ENCODE measurements around the gene ATXN2.

The ATXN2 gene, protein sequence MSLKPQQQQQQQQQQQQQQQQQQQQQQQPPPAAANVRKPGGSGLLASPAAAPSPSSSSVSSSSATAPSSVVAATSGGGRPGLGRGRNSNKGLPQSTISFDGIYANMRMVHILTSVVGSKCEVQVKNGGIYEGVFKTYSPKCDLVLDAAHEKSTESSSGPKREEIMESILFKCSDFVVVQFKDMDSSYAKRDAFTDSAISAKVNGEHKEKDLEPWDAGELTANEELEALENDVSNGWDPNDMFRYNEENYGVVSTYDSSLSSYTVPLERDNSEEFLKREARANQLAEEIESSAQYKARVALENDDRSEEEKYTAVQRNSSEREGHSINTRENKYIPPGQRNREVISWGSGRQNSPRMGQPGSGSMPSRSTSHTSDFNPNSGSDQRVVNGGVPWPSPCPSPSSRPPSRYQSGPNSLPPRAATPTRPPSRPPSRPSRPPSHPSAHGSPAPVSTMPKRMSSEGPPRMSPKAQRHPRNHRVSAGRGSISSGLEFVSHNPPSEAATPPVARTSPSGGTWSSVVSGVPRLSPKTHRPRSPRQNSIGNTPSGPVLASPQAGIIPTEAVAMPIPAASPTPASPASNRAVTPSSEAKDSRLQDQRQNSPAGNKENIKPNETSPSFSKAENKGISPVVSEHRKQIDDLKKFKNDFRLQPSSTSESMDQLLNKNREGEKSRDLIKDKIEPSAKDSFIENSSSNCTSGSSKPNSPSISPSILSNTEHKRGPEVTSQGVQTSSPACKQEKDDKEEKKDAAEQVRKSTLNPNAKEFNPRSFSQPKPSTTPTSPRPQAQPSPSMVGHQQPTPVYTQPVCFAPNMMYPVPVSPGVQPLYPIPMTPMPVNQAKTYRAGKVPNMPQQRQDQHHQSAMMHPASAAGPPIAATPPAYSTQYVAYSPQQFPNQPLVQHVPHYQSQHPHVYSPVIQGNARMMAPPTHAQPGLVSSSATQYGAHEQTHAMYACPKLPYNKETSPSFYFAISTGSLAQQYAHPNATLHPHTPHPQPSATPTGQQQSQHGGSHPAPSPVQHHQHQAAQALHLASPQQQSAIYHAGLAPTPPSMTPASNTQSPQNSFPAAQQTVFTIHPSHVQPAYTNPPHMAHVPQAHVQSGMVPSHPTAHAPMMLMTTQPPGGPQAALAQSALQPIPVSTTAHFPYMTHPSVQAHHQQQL

DNA sequence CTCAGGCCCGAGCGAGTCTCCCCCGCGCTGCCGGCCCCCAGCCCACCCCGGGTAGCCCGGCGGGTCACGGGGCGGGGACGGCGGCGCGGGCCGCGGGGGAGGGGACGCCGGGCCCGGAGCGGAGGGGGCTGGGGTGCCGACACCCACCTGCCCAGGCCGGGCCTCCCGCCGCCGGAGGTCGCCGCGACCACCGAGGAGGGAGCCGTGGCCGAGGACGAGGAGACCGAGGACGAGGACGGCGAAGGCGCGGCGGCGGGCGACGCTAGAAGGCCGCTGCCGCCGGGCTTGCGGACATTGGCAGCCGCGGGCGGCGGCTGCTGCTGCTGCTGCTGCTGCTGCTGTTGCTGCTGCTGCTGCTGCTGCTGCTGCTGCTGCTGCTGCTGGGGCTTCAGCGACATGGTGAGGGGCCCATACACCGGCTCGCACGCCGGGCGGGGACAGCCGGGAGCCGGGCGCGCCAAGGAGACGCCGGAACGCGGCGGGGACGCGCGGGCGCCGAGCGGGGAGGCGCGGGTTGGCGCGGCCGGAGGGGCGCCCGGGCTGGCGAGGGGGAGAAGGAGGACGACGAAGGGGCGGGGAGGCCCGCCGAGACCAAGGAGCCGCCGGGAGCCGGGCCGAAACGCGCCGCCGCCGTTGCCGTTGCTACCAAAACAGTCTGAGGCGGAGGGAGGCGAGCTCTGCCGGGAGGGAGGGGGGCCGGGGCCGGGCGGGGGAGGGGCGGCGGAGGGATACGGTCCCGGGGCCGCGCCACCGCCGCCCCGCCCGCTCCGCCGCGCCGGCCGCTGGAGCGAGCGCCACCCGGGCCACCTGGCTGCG is at the start of gene ATXN2:
TSS of gene ATXN2 (minus strand) at position 679 of the 816 bp plus-strand sequence. CDS start at position 398, 281 bp downstream.
- TF ChIP-seq GATA3 (IDR thresholded peaks at IDR 0.05; ENCODE audit: low read depth, low read length), result no peak

DNA sequence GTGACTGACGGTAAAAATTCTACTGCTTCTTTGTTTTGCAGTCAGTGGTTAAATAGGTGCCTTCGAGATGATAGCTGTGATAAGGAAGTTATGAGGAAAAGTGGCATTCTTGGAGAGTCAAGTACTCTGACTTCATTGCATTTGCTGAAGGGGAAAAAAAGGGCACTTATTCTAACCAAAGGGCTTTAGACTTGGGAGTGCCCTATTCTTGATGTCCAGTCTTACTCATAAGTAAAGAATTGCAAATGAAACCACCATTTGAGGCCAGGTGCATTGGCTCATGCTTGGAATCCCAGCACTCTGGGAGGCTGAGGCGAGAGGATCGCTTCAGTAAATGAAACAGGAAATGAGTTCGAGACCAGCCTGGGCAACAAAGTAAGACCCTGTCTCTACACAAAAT is 46.3 kb upstream of the ATXN2 start:
- TF ChIP-seq GATA2 (IDR thresholded peaks at IDR 0.05; ENCODE audit: low read depth, low read length), result no peak
- no peak for TF ChIP-seq GATA3 (IDR thresholded peaks at IDR 0.05; ENCODE audit: low read depth, low read length)

DNA sequence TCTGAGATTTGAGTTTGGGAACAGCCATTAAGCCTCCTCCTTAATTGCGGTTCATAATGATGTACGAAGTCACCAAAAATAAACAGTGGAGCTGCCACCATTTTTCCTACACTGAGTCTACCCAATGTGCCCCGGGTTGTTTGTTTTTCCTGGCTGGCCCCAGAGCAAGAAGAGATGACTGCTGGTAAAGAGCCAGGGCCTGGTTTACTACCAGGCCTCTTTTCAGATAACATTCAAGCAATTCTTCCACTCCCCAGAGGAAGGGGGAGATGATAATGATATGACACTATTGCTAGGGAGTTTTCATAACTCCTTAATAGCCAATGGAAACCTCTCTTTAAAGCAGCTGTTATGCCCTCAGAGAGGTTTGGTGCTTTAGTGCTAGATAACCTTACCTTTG is 44.3 kb upstream of the ATXN2 start:
- TF ChIP-seq GATA2 (IDR thresholded peaks at IDR 0.05; ENCODE audit: low read depth, low read length), result no peak
- no peak for TF ChIP-seq GATA3 (IDR thresholded peaks at IDR 0.05; ENCODE audit: low read depth, low read length)

DNA sequence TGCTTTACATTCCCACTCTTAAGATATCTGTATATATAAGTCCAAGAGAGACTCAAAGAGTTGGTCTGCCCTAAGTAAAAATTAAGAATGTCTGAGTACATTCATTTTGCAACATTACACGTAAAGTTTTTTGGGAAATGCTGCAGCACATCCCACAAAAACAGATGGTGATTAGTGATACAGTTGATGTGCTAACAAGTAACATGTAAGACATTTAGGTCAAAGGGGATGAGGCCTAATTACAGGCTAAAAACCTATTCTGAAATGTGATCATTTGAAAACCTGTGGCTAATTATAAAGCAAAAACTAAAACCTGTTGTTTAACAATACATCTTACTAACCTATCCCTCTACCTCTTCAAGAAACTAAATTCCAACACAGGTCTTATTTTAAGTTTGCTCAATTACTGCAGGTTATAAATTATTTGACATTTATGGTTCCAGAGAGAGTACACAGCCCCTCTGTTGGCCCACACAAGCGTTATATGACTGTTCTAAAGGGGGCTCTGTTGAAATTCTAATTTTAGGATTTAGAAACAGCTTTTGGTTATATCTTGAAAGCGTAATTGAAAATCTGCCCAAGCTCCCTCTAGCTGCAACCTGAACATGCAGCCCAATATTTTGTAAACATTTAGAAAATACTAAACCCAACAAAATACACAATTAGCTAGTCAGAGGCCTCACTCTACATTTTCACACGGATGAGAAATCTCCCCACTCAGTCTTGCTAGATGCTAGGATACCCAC is 43.7 kb upstream of the ATXN2 start:
- TF ChIP-seq GATA3 (IDR thresholded peaks at IDR 0.05; ENCODE audit: low read depth, low read length) (no peak), GATA2 (IDR thresholded peaks at IDR 0.05; ENCODE audit: low read depth, low read length) (no peak)

DNA sequence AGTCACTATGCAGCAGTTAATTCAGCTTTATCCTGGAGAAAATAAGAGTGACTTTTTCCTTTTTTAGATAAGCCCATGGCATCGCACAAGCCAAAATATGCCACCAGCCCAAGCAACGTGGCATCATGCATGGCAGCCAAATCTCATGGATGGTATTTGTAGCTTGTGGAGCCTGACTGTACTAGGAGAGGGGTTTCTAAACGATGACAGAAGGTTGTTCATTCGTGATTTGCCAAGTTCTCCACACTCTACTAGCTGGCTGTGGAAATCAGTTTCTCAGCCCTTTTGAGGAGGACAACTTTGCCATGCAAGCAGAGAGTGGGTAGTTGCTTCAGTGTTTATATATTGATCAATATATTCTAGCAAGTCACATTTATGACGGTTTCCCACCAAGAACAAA is 41.4 kb upstream of the ATXN2 start:
- TF ChIP-seq GATA3 (IDR thresholded peaks at IDR 0.05; ENCODE audit: low read depth, low read length), result no peak
- TF ChIP-seq GATA2 (IDR thresholded peaks at IDR 0.05; ENCODE audit: low read depth, low read length), result no peak

DNA sequence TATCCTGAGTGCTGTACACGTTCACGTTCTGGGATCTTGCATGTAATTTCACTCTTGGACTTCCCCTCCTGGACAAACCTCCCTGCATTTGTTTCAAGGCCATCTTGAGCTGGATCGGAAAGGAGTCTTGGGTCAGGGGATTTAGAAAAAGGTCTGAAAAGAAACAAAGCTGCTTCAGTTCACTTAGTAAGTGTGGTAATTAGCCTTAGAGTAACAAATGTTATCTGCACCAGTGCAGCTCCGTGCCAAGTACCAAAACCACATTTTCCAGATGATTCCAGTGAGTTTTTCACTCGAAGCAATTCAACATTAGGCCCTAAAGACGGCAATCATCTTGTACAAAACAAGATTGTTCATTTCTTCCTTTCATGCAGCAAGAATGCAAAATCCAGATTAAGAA is 39.4 kb upstream of the ATXN2 start:
- TF ChIP-seq GATA2 (IDR thresholded peaks at IDR 0.05; ENCODE audit: low read depth, low read length), result no peak
- TF ChIP-seq GATA3 (IDR thresholded peaks at IDR 0.05; ENCODE audit: low read depth, low read length), result no peak

DNA sequence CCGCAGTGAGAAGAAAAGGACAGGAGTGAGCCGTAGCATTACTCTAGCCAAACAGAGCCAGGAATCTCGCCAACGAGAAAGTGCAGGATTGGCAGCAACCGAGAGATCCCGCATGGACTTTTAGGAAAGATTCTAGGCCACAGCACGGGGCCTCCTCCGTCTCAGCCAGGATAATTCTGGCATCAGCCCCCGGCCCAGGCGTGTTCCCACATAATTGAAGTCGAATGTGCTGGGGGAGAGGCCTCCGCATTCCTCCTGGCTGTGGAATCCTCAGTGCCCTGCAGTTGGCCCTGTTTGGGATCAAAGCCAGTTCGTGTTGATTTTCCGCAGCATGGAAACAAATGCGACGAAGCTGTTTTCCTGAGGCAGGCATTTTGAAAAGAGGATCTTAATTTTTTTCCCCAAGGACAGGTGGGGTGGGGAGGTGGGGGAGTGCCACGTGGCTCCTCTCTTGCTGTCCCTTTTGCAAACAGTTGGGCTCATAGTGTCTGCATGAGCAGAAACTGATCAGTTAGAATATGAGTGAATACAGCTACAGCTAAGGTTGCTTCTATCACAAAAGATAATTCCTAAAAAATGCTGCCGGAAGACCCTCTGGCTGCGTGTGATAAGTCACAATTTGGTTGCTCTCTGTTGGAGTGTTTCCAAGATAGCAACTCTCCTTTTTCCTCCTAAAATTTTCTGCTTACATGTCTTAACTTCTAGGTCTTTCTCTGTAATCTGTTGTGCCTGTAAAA is 37.3 kb upstream of the ATXN2 start:
- TF ChIP-seq GATA2 (IDR thresholded peaks at IDR 0.05; ENCODE audit: low read depth, low read length) (no peak), GATA3 (IDR thresholded peaks at IDR 0.05; ENCODE audit: low read depth, low read length) (no peak)

DNA sequence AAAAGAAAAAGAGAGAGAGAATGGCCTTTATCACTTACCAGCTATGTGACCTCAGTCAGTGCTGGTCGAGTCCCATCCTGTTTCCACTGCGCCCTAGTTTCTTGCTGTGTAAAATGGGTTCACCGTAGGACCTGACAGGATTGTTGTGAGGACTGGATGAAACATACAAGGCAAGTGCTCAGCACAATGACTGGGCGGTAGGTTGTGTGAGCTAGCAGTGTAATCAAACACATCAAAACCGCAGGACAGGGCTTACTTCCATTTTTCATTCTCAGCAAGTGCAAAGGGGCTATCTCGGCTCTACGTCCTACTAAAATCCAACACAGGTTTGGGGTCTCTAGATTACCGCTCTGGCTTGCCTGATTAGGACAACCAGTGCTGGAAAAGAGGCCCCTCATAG is 36.4 kb upstream of the ATXN2 start:
- TF ChIP-seq GATA2 (IDR thresholded peaks at IDR 0.05; ENCODE audit: low read depth, low read length) (no peak), GATA3 (IDR thresholded peaks at IDR 0.05; ENCODE audit: low read depth, low read length) (no peak)

DNA sequence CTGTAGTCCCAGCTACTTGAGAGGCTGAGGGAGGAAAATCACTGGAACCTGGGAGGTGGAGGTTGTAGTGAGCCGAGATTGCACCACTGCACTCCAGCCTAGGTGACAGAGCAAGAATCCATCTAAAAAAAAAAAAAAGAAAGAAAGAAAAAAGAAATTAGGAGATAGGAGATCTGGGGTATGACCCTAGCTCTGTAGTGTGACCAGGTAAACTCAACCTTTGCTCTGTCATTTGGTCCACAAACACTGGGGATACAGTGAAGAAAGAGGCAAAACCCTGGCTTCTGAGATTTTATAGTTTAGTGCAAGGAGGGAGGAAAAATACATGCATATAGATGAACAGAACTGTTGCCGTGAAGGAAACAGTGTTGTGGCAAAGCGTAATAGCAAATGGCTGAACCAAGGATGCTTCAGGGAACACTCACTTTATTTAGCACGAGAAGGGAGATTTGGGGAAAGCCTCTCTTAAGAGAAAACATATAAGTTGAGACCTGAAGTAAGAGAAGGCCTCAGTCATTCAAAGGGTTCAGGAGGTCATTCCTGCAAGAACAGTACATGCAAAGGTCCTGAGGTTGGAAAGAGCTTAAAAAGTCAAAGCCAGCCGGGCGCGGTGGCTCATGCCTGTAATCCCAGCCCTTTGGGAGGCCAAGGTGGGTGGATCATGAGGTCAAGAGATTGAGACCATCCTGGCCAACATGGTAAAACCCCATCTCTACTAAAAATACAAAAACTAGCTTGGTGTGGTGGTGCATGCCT is 29.6 kb upstream of the ATXN2 start:
- TF ChIP-seq GATA3 (IDR thresholded peaks at IDR 0.05; ENCODE audit: low read depth, low read length), result no peak
- no peak for TF ChIP-seq GATA2 (IDR thresholded peaks at IDR 0.05; ENCODE audit: low read depth, low read length)

DNA sequence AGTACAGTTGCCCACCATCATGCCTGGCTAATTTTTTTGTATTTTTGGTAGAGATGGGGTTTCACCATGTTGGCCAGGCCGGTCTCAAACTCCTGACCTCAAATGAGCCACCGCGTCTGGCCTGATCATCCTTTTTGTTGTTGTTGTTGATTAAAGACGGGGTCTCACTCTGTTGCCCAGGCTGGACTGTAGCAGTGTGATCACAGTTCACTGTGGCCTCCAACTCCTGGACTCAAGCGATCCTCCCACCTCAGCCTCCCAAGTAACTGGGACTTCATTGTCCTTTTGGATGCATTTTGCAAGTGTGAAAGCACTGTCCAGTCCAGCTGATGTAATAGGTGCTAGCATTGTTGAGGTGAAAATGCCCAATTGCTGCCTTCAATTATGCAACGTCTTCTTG is 27.1 kb upstream of the ATXN2 start:
- TF ChIP-seq GATA2 (IDR thresholded peaks at IDR 0.05; ENCODE audit: low read depth, low read length) (no peak), GATA3 (IDR thresholded peaks at IDR 0.05; ENCODE audit: low read depth, low read length) (no peak)

DNA sequence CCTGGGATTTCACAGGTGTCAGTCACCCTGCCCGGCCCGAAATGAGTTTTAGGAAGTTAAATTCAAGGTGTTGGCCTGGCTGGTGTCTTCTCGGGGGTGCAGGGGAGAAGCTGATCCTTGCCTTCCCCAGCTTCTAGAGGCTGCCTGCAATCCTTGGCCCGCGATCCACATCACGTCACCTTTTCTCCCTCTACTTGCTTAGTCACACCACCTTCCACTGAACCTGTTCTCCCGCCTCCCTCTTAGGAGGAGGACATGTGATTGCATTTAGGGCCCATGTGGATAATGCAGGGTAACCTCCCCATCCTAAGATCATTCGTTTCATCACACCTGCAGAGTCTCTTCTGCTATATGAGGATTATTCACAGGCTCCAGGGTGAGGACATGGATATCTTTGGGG is 25.4 kb upstream of the ATXN2 start:
- TF ChIP-seq GATA3 (IDR thresholded peaks at IDR 0.05; ENCODE audit: low read depth, low read length), result no peak

DNA sequence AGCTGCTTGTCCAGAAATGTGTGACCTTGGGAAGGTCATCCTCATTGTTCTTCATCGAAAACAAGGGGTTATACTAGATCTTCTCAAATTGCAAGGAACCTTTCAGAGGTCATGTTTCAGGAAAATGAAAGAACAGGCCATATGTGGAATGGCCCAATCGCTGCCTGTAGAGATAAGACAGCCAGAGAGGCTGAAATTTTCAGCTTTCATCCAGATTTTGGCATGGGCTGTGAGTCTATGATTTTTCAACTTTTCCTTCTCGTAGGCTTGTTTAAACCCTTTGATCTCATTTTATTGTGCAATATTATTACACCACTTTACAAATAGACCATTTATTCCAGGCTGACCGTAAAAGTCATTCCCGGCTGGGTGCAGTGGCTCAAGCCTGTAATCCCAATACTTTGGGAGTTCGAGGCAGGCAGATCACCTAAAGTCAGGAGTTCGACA is 17.1 kb upstream of the ATXN2 start:
- TF ChIP-seq GATA2 (IDR thresholded peaks at IDR 0.05; ENCODE audit: low read depth, low read length) (no peak), GATA3 (IDR thresholded peaks at IDR 0.05; ENCODE audit: low read depth, low read length) (no peak)
